NCI-H2227 (cell line): ENCODE measurements around the gene FAM131B.

ENCODE experiments used
- DNase-seq: peaks from one replicate; lab custom pipeline; 2025; ENCODE audit not compliant: unreplicated experiment; lab: John Stamatoyannopoulos, UW

FAM131B gene

DNA sequence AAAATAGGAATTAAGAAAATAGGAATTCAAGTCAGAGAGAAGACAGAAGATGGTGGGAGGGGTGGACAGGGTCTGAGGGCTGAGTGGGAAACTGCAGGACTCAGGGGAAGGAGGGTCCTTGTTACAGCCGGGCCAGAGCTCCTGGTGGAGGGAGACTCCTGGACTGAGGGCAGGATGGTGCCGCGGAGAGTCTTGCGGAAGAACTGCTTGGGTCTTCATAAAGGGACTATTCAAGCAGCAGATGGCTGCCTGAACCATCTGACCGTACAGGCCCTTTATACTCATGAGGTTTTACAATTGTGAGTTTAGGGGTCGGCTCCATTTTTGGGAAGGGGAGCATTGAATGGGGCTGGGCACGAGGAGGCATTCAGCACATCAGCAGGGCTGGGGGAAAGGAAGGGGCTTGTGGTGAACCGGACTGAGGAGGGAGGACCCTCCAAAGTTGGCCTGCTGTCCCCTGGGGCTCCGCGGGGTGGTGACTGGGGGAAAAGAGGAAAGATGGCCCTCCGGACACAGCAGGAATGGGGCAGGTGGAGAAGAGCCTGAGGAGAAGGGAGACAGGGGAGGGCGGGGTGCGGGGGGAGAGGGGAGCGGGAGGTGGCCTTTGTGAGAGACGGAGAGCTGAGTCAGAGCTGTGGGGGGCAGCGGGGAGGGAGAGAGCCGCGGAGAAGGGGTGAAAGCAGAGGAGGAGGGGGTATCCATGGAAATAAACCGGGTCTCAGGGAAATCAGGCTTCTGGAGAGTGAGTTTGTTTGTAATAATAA is 1.5 kb downstream of the FAM131B start:
- no peak for DNase-seq

DNA sequence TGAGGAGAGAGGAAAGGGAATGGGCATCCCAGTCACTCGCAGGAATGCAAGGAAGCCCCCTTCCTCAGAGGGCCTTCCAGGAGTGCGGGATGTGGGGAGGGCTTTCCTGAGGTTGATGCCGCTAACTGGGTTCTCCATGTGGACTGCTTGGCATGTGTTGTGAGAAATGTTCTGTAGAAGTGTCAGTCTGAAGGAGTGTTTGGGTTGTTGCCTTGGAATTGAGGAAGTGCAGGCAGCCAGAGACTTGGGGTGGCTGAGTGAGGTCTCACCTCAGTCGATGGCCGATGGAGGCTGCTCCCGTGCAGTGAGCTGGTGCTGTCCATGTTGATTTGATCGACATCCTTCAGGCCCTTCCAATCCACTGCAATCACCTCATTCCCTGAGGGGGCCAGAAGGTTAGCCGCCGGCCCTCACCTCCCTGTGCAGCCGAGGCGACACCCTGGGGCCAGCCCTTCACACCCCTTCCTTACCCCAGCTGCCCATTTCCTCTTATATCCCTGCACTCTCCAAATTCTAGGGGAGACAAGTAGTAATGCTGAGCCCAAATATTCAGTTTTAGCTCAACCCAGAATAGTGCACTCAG is 2.7 kb downstream of the FAM131B start:
- no peak for DNase-seq

DNA sequence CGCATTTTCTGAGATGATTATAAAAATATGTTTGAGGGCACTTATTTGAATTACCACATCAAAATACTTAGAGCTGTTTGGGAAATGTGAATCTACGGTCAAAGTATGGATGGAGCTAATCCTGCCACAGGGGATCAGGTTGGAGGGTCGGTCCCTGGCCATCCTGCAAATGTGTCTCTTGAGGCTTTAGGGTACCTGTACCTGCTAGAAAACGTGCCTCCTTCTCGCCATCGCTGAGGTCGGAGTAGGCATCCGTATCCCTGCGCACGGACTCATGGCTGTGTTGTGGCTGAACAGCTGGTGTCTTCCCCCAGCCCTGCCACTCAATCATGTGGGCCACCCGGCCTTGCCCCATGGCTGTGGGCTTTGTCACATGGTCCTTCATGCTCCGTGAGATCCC is 3.9 kb downstream of the FAM131B start:
- DNase-seq, result no peak

DNA sequence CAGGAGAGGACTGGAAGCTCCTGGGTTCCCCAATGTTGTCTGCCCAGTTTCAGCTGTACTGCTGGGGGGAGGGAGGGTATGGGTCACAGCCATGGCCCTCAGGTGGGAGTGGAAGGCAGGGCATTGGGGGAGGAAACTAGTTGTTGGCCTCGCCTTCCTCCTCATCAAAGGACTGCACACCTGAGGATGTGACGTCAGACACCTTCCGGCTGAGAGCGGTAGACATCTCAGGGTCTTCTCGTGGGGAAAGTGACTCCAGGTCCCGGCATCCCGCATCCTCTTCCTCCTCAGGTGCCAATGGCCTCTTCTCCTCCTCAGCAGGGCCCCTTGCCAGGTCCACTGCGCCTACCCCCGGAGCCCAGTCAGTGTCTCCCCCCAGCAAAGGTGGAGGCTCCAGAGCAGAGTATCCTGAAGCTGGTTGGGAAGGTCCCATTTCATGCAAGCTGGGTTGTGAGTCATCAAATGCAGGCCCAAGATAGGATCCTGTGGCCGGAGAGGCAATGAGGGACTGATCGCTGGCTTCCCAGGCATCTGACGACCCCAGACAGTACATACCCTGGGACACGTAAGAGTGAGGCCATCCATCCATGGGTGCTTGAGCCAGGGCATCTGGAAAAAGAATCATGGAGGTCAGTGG is 6.0 kb downstream of the FAM131B start:
- DNase-seq, result no peak

DNA sequence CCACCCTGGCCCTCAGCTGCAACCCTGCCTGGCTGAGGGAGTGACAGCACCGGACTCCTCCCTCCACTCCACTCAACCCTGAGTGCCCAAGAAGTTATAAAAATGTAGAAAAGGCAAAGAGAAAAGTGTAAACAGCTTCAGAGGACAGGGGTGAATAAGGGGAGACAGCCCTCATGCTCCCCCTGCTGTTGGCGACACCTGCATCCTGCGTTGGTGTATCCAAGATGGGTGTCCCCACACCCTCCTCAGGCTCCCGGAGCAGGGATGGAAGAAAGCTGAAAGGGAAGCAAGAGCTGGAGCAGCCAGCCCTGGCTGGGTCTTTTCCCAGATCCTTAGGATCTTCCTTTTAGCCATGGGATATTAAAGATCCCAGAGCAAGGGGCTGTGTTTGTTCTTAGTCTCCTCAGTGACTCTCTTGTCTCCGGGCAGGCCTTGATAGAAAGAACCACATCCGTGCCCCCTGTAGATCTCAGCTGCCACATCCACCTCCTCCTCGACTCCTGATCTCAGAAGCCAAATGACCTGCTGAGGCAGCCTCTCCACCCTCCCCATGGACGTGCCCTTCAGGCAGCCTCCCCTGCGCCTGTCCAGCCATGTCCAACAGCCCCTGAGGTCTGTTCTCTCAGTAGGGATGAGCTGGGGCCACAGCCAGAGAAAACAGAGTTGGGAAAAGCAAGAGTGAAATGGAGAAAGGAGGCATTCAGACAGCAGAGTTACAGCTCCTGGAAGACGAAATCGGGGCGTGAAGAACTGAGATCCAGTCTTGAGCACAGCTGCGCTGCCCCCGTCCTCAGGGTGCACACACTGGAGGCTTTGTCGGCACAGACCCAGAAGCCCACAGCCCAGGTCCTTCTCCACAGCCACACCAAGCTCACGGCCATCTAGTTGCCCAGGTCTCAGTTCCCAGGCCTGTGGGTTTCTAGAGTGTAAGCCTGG is 6.8 kb downstream of the FAM131B start:
- DNase-seq, result no peak

DNA sequence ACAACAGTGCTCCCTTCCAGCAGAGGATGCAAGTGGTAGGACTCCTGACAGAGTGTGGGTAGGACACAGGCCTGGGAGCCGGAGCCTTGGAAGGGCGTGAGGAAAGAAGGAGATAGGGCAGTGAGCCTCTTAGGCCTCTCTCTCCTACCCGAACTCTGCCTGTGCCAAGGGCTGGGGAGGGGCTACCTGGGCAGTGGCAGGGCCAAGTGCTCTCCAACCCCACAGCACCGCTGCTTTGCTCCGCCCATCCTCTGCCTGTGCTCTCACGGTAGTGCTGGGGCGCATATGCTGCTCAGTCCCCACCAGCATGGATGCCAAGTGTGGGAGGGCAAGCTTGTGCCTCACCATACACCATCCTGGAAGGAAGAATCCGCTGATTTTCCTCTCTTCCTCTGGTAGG is 7.5 kb downstream of the FAM131B start:
- DNase-seq, result no peak

DNA sequence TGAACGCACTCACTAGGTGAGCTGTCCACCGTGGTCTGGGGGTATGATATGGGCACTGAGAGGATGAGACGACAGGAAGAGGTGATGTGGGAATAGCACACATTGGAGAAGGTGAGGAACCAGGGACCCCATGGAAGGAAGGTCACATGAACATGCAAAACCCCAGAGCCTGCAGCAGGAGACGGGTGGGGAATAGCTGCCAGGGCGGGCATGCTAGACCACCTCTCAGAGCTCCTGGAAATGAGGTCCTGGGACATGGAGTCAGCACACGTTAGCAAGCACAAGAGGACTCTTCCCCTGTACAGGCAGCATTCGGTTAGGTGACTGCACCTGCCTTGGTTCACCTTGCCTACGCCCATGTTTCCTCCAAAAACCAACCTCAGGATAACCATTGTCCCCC is 8.1 kb downstream of the FAM131B start:
- DNase-seq, result no peak

DNA sequence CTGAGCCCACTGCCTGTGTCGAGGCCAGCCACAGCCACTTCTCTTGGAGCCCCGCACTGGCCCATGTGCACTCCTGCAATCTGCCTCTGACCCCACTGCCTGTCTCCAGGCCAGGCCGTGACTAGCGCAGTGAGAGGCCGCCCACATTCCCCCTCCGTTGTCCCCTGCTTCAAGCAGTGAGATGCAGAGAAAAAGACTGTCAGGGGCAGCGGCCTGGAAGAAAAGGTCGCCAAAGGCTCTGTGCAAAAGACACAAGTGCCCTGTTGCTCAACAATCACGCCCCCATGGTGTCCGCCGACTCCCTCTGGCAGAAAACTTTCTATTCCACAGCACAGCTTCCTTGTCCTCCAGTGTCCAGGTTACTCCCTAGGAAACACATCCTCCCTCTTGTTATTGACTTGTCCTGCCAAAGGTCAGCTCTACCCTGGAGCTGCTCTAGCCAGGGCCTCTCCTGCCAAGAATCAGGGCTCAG is 9.9 kb downstream of the FAM131B start:
- DNase-seq, result no peak

DNA sequence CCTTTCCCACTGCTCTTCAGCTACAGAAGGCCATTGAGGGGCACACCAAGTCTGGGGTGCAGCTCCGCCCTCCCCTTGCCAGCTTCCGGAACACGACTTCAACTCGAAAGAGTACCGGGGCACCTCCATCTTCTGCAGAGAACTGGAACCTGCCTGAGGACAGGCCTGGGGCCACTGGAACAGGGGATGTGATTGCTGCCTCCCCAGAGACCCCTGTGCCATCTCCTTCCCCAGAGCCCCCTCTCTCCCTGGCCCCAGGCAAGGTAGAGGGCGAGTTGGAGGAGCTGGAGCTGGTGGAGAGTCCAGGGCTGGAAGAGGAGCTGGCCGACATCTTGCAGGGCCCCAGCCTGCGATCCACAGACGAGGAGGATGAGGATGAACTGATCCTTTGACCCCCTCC is 10.9 kb downstream of the FAM131B start:
- DNase-seq, result no peak

DNA sequence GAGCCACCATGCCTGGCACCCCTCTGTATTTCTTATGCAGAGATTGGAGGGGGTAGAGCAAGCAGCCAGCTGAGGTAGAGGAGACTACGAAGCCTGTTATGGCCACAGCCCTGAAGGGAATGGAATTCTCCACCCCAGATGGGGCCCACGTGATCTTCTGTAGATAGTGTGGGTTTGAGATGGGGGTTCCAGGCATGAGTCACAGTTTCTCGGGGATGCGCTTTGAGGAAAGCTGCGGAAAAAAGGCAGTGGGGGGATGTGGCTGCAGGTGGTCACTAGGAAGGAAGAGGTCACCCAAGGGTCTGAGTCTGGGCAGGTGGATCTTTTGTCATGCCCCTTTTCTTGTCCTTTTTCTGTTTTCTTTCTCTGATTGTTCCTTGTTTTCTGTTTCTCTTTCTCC is 11.5 kb downstream of the FAM131B start:
- DNase-seq, result no peak

DNA sequence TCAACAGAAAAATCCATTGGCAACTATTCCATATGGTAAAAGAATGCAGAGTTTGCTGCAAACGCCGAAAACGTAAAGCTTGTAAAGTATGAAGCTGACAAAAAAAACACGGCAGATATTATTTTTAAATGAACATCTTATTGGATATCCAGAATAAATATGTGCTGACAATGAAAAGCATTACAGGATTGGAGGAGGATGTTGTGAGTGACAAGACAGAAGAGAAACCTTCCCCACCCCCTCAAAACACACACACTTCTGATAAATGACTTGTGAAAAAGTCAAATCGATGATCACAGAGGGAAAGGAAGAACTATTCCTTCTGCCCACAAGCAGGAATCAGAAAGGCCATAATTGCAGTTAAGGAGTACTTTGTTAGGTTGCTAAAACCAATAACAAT is 14.6 kb downstream of the FAM131B start:
- DNase-seq, result no peak

DNA sequence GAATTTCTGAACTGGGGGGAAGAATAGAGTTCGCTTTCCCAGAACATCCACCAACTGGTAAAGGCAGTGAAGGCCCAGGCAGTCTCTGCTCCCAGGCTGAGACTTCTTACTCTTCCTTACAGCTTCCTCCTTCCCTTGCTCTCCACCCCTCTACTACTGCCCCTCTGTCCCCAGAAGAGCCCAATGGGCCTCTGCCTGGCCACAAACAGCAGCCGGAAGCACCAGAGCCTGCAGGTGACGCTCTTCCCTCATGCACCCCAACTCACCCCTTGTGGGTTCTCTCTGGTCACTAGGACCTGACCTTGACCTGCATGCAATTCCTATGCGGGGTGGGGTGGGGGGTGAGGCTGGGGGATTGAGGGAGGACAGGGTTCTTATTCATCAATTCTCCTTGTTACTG is 16.5 kb downstream of the FAM131B start:
- no peak for DNase-seq

DNA sequence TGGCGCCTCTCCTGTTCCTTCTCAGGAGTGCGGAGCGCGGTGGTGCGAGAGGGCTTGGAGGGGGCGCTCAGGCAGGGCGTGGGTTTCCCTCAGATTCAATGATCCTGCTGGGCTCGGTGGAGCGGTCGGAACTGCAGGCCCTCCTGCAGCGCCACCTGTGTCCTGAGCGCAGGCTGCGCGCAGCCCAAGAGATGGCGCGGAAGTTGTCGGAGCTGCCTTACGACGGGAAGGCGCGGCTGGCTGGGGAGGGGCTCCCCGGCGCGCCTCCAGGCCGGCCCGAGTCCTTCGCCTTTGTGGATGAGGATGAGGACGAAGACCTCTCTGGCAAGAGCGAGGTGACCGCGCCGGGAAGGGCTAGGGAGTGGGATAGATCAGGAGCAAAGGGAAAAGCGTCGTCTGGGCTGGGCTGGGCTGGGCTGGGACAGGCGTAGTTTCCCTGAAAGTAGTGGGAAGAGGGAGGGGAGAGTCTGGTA is 17.0 kb downstream of the FAM131B start:
- peak; percentile 80 for DNase-seq

DNA sequence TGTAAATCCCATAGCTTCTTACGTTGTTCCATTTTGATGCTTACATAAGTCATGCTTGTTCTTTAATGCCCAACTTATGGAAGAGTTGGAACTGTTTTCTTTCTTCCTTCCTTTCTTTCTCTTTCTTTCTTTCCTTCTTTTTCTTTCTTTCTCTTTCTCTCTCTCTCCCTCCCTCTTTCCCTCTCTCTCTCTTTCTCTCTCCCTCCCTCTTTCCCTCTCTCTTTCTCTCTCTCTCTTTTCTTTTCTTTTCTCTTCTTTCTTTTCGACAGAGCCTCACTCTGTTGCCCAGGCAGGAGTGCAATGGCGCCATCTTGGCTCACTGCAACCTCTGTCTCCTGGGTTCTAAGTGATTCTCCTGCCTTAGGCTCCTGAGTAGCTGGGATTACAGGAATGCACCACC is 18.9 kb downstream of the FAM131B start:
- no peak for DNase-seq

DNA sequence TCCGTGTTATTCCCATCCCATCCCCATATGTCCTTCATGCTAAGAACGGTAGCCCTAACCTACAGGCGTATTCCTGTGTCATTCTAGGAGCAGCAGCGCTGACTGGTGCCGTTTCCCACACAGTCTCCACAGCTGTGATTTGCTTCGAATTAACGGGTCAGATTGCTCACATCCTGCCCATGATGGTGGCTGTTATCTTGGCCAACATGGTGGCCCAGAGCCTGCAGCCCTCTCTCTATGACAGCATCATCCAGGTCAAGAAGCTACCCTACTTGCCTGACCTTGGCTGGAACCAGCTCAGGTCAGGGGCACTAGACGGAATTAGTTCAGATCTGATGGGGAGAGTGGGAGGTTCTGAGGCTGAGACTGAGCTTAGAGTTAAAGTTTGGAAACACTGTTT is 20.7 kb downstream of the FAM131B start:
- no peak for DNase-seq

DNA sequence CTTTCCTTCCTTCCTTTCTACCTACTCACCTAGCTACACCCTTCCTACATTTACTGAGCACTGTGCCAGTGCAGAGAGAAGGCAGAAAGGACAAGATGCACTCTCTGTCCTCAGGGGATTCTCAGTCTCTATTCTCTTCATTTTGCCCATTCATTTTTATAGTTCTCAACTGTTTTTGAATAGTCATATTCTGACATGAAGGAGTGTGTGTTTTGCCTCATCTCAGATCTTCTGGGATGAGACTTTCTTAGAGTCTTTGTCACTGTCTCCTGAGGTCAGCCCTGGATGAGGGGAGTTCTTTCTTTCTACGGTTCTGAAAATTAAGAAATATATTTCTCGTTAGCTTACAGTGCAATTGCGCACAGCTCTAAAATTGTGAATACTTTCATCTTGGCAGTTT is 25.3 kb downstream of the FAM131B start:
- no peak for DNase-seq

DNA sequence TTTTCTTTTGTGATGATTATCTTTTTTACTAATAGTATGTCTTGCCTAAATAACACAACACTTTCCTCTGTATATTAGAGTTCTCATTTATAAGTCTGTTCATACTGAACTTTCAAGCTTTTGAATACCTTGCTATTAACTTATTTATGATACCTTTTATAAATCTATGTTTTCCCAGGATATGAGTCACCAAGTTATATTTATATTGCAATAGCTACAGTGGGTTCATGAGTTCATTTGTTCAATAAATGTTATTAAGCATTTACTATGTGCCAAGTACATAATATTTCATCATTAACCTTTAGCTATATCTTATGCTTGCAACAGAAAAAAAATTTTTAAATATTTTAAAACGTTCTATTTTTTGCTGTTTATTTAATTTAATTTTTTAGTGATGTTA is 28.3 kb downstream of the FAM131B start:
- no peak for DNase-seq

DNA sequence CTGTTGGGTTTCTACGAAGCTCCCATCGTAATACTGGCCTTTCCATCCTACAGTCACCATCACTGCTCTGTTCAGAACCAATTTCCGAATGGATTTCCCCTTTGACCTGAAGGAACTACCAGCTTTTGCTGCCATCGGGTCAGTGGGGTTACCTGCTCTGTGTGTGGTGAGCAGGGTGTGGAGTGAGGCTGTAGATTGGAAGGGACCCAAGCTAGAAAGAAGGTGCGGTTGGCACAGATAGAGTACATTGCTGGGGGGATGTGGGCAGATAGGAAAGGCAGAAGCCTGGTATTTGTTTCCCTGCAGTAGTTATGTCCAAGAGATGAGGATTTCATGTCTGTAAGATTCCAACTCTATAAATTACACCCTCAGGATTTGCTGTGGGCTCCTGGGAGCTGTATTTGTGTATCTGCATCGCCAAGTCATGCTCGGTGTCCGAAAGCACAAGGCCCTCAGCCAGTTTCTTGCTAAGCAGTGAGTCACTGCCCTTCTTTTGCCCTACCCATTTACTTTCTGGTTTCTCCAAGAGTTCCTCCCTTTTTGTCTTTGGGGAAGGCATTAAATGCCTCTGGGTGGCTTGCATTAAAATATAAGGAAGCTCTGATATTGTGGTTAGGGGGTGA is 31.2 kb downstream of the FAM131B start:
- DNase-seq, result no peak

DNA sequence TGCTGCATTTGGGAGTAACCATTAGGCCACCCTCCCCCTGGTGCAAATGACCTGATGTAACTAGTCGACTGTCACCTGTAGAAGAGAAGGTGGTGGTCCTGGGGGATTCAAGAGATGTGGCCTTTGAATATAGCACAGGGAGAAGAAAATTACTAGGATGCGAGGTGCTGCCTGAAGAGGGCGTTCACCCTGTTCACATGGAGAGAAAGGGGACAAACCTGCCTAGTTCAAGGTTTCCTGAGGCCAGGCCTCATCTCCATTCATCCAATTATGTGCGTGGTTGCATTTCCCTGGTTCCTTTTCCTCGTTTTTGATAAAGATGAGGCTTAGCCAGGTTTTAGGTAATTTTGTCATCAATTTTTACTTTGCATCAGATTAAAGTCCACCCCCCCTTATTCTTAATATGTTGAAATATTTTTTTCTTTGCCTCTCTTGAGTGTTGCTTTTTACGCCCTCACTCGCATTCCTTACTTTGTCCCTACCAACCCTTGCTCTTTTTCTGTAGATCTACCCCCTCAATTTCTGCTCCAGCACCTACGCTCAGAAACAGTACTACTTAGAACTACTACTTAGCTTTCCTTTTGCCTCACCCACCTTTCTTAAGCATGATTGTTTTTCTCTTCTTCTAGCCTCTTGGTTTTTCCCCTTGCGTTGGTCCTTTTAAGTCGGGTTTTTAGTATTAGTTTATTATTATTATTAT is 32.9 kb downstream of the FAM131B start:
- no peak for DNase-seq

DNA sequence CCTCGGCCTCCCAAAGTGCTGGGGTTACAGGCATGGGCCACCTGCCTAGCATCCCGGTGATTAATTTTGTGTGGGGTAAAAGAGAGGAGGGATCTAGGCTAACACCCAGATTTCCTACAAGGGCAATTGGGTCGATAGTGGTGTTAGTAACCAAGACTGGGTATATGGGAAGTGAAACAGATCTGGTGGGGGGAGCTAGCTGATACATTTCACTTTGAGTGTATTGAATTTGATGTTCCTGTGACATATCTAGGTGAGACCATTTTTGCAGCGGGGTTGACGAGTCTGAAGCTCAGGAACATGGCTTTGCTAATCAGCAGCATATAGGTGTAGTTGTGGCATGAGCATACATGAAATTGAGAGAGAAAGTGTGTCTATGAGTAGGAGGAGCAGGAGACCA is 34.6 kb downstream of the FAM131B start:
- DNase-seq, result no peak
